GM21423 (cell line): ENCODE results near the gene TTC27.
"Not testable (repeated sequence)": the region's sequence is repeated elsewhere in the genome, so short reads cannot be mapped to it uniquely, and the experiment has no call there.

Source experiments
- ATAC-seq: cut with Tn5 transposase; IDR thresholded peaks from one replicate; pipeline ENCODE4 v1.9.1; 2021; ENCODE audit warnings: mild to moderate bottlenecking, moderate library complexity; ENCODE audit not compliant: unreplicated experiment

The TTC27 gene

DNA sequence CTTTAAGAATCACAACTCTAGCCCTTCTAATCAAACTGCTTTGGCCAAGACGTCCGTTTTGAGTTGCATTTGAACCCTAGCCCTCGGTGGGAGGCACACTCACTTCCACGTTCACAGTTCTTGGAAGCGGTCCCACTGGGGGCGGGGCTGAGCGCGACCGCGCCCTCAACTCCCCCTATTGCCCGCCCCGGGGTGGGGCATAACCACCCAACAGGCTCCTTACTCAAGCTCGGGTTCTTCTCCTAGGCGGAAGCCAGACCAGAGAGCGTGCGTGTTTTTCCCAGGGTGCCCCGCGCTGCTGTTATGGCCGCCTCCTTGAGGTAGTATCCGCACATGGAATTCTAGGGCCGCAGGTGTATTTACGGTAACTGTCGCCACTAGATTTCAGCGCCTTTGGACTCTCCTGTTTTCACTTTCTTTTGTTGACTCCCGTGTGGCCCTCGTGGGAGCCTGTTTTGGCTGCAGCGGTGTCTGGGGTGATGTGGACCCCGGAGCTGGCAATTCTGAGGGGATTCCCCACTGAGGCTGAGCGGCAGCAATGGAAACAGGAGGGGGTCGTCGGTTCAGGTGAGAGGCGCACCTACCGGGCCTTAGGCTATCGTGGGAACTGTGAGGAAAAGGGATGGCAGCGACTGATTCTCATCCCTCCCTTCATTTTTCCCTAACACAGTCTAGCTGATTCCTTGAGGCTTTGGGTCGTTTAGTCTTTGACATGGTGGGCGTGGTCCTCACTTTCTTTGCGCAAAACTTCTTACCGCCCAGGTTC, at the start of gene TTC27:
TTC27 (plus strand) TSS at position 237 of the 766 bp plus-strand sequence; CDS start at position 480, 243 bp downstream.
- peak; percentile 100 for ATAC-seq

DNA sequence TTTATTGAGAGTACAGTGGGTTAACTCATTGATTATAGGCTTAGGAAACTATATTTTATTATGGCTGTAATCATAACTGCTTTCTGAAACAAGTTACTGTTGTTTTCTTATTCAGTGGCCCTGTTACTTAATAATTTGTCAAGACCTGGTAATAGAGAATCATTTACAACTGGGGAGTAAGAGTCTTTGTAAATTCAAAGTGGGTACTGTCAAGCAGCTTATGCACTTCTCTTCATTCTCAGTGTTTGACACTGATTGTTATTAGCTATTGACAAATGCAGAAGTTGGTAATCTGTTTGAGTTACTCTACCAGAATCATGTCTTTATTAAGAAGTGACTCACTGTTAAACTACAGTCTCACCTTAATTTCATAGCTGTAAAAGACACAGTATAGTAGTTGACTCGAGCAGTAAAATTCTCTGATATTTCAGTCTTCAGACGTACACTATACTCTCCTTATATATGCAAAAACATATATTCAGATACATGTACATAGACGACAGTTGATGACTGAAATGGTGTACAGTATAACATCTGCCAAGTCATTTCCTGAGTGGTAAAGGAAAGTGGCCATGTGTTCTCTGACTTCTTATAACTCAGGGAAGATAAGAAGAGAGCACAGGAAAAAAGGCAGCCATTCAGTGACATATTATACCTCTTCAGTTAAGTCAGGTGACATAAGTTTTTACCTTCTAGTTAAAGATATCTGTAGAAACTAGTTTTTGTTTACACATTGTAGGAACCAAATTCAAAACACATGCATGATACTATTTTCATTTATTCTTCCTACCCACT, 36.0 kb upstream of the TTC27 start:
- ATAC-seq: peak; percentile 88

DNA sequence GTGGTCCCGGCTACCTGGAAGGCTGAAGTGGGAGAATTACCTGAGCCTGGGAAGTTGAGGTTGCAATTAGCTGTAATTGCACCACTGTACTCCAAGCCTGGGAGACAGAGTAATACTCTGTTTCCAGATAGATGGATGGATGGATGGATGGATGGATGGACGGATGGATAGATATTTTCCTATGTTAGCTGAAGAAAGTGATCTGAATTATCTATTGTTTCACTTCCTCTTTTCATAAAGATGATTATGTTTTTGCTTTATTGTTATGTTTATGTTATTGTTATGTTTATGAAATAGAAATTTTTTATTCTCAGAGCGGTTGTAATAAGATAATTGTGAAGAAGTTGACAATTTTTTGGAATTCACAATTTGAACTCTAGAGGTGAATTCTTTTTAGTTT, 33.3 kb upstream of the TTC27 start:
- ATAC-seq: no peak

DNA sequence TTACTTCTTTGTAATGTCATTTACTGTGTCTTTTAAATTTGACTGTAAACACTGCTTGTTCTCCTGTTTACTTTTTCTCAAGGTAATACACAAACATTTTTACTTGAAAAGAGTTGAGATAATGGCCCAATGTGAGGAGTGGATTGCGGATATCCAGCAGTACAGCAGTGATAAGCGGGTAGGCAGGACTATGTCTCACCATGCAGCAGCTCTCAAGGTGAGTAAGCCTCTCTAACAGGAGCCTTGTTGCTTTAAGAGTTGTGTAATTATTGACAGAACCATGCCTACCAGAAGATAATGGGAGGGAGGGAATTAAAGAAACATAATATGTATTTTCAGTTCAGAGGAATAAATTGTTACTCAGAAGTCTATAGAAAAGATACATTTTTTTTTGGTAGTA, 16.5 kb upstream of the TTC27 start:
- no peak for ATAC-seq

DNA sequence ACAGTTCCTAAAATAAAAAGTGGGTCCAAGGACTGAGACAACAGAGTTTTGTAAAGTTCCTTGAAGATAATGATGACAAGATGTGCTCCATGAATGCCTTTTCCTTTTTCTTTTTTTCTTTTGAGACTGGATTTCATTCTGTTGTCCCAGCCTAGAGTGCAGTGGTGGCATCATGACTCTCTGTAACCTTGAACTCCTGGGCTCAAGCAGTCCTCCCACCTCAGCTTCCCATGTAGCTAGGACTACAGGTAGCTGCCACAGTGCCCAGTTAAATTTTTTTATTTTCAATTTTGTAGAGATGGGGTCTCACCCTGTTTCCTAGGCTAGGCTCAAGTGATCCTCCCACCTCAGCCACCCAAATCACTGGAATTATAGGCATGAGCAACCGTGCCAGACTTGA, 16.1 kb upstream of the TTC27 start:
- no peak for ATAC-seq

DNA sequence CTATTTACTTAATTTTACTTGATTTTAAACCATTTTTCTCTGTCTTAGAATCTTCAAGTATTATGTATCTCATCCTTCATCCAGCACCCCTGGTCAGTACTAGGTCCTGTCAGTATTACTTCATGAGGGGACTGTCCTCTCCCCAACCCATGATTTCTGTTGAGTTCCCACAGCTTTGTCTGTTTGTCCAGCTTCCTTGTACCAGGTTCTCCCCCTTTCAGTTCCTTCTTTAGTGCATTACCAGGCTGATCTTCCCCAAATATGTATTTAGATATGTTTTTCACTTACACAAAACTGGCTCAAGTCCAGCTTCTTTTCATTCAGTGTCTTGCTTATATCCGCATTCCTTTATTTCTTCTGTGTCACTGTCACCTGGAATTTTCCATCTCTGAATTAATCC, 13.8 kb upstream of the TTC27 start:
- no peak for ATAC-seq

DNA sequence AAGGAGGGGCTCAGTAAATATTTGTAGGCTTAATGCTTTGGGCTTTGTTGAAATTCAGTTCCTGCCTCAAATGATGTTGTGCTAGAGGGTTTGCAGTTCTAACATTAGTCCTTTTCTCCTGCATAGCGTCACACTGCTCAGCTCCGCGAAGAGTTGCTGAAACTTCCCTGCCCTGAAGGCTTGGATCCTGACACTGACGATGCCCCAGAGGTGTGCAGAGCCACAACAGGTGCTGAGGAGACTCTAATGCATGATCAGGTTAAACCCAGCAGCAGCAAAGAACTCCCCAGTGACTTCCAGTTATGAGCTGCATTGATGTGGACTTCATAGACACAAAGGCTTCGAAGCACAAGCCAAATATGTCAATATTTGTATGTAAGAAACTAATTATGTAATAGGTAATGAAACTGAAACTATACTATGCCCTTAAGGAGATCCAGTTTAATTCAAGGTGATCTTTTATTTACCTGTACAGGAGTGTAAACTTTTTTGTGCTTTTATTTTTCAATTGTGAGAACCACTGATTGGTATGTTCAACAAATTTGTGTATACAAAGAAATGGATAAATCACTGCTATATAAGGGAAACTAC, 10.2 kb upstream of the TTC27 start:
- no peak for ATAC-seq

DNA sequence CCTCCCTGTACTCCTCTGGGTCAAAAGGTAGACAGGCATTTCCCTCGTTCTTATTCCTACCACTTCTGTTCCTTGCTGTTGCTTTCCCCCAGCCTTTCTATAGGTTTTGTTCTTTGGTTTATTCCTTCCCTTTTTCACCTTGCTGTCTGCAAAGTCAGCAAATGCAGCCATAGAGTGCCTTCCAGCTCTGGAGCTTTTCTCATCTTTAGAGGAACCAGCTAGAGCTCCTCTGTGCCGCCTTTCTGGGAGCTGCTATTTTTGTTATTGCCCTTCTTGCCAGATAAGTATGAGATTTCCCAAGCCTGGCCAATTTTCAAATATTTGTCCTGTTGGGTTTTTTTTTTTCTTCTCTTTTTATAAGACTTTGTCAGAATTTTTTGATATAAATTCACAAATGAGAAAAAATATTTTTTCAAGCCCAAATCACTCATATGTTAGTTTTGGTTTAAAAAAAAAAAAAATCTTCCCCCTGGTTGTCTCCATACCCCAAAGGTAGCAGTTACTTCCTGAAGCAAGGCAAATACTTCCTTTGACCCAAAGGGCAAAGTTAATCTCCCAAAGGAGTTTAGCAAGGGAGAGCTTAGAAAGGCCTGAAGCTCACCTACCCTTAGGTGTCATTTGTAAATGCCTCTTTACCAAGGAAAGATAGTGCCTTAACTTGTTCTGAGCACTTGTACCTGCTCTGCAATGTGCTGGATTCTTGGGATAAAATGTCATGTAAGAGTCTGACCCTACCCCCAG, 5.1 kb upstream of the TTC27 start:
- ATAC-seq: no peak

DNA sequence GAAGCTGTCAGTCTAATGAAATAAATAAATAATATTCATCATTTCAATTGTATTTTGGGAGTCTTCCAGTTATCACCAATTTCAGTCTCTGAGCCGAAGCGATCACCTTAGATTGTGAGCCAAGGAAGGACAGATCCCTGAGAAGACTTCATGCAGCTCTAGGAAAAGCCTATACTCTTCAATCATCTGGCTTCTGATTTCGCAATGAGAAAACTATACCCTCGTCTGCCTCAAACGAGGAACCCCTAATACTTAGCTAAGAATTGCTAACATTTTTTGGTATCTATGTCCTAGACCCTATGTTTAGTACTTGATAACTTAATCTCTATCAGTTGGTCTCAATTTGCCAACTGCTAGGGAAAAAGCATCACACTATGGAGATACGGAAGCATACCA, 4.5 kb upstream of the TTC27 start:
- no peak for ATAC-seq

DNA sequence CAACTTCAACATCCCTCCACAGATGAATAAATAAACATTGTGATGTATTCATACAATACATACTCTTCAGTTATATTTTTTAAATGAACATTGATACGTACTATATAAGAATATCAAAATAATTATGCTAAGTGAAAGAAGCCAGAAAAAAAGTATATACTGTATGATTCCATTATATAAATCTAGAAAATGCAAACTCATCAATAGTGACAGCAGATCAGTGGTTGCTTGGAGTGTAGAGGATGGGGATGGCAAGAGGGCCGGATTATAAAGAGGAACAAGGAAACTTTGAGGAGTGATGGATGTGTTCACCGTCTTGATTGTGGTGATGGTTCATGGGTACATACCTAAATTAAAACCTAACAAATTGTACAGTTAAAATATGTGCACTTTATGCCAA, 3.0 kb upstream of the TTC27 start:
- ATAC-seq: no peak

DNA sequence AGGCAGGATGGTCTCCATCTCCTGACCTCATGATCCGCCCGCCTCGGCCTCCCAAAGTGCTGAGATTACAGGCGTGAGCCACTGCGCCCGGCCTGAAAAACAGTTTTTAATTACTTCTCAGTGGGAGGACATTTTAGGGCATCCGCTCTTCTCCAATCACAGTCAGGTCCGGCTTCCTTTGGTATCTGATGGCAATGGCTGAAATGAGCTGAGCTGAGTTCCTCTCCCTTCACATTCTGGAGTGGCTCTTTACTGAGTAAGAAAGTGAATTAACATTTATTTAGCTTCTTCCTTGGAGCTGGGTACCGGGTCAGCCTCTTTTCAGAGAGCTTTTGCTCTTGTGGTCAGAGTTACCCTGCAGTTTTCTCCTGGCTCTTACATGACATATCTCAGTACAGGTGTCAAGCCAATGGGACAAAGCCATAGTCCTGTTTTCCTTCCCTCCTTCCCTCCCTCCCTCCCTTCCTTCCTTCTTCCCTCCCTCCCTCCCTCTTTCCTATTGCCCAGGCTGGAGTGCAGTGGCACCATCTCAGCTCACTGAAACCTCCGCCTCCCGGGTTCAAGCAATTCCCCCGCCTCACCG, 1.1 kb upstream of the TTC27 start:
- ATAC-seq: no peak

DNA sequence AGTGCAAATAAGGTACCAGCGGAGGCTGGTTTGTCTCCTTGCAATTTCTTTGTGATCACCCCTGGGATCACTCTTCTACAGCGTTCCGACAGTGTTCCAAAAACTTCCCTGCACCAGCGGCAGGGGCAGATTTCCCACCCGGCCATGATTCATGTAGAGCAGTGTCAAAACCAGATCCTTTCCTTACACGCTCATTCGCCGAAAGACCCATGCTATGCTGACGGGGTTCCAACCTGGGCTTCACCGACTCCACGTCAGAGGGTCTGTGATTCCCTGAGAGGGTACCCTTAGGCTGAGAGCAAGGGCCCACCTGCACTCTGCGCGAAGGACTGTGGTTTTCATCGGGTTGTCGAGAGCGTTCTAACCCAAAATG, 423 bp upstream of the TTC27 start:
- ATAC-seq: peak; percentile 36

DNA sequence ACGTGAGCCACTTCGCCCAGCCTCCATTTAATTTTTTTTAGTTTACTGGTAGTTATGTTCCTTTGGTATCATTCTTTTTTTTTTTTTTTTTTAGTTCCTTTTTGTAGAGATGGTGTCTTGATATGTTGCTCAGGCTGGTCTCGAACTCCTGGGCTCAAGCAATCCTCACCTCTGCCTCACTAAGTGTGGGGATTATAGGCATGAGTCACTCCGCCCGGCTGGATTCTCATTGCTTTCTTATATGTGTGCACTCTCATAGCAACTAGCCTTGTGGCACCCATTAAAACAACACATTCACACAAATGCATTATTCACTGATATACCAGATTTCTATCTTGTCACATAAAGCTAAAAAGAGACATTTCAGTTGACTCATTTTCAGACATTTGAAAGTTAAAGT, 4.2 kb downstream of the TTC27 start:
- no peak for ATAC-seq

DNA sequence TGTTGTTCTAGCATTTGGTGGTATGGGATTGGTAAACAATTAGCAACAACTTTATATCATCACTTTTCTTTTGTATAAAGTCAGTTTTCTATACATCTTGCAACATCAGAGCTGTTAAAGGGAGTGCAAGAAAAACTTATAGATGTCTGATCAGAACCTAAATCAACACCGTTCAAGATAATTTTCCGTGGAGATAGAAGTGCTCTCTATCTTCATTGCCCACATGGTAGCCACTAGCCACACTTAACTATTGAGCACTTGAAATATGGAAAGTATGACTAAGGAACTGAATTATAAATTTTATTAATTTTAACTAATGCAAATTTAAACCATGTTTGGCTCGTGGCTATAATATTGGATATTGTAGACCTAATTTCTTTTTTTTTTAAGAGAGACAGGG, 5.2 kb downstream of the TTC27 start:
- ATAC-seq: no peak

DNA sequence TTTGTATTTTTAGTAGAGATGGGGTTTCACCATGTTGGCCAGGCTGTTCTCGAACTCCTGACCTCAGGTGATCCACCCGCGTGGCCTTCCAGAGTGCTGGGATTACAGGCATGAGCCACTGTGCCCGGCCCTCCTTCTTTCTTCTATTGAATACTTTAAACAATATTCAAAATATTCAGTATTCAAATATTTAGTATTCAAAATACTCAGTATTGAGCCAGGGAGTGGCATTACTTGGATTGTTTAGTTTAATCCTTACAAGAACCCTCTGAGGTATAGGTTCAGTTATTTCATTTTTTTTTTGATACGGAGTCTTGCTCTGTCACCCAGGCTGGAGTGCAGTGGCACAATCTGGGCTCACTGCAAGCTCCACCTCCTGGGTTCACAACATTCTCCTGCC, 10.7 kb downstream of the TTC27 start:
- ATAC-seq: not testable (repeated sequence)

DNA sequence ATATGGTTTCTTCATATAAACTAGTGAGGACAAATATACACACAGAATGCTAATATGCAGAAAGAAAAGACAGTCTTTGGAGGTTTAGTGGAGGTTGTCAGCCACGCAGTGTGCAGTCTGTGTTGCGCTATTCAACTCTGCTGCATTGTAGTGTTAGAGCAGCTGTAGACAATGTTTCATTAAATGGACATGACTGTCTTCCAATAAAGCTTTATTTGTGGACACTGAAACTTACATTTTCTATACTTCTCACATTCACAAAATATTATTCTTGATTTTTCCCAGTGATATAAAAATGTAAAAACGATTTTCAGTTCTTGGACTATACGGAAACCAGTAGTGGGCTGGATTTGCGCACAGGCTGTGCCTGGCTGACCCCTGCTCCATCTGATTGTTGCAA, 13.3 kb downstream of the TTC27 start:
- ATAC-seq: no peak

DNA sequence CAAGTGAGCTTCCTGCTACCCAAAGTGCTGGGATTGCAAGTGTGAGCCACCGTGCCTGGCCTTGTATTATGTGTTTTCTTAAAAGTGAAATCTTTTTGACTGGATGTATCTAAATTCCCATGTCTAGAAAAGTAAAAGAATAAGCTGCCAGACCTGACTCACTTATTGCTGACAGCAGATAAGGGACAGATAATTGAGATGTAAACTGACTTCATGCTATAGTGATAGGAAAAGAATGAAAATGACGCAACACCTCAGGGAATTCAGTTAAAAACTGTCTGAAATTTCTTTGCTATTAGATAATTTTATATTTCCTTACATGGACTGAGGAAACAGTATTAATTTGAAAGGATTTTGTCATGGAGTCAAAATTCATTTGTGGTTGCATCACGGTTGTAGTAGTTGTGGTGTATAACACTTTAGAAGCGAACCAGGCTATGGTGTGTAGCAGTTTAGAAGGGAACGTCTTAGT, 19.4 kb downstream of the TTC27 start:
- no peak for ATAC-seq

DNA sequence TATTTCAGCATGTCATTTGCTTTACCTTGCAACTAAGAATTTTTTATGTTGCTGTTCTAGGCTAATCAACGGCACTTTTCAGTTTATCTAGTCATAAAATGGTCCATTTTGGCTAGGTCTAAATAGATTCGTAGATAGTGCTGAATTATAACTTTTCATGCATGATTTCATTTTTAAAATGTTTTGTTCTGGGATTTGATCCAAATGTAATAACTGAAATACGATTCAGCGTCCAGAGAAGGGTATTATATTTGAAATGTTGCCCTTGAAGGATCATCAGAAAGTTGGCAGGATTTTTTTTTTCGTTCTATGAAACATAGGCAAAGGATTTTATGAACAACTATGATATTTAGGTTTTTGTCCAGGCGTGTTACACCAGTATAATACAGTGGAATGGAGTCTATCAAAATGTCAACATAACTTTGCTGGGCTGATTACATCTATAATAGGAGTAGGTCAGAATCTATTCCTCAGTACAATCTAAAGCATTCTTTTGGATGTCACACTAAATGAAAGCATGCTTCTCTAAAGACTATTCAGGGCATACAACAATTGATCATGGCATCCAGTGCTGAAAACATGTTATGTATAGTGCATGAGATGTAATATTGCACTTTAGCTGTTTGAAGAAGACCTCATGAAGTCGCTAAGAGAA, 24.8 kb downstream of the TTC27 start:
- ATAC-seq: no peak

DNA sequence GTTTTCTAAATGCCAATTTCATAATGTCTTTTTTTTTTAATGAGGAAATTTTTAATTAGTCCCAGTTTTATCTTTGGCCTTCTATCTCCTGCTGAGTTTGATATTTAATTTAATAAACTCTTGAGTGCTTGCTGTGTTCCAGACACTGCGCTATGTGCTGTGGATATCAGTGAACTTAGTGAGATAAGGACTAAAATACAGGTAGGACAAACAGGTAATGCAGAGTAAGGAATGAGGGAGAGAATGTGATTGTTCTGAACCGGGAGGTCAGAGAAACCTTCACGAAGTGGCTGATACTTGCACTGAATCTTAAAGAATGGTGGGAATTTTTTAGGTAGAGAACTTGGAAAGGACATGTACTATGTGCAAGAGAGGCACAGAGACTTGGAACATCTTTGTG, 28.2 kb downstream of the TTC27 start:
- no peak for ATAC-seq

DNA sequence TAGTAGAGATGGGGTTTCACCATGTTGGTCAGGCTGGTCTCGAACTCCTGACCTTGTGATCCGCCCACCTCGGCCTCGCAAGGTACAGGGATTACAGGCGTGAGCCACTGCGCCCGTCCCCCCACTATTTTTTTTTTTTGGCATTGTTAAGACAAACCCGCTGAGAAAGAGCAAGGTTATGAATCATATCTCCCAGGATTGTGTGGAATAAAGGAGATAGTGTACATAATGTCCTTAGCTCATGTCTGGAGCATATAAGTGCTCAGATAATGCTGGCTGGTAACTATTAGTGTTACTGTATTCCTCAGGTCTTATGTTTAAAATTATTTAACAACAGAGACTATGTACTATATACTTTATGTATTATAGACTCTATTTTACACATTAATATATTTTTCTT, 36.0 kb downstream of the TTC27 start:
- ATAC-seq: no peak
